ENCODE data around the gene TM9SF1.

GRCh38 chr14:24188251-24189058 is 6.8 kb downstream of the TM9SF1 start, which contains the start of gene IPO4:
- TF ChIP-seq CTCF (IDR thresholded peaks at IDR 0.05) (no peak), REST (IDR thresholded peaks at IDR 0.05; ENCODE audit: insufficient read depth in 1 of 2, low read depth in 2 of 2, low read length in 1 of 2) (0 out of 4 replicates have a peak, but pooled peaks of 1 of the 2 experiments have one; percentile 20)

Measured in Panc1 (cell line).